Gastroesophageal sphincter (tissue), 4 donors: ENCODE data around the gene PRR23C. TPM values are rescaled to one million over a fixed set of nuclear protein-coding genes. Genes with fewer than 3 reads are reported as not detected.
"Not testable (repeated sequence)": the region's sequence is repeated elsewhere in the genome, so short reads cannot be mapped to it uniquely, and the experiment has no call there.

Experiments used
- ATAC-seq: fragments of 150-250 bp; one replicate; pipeline ENCODE4 v1.9.1; 2016; ENCODE audit warnings: mild to moderate bottlenecking, moderate library complexity
- H3K27ac ChIP-seq, 4 donors: fragments of 200-600 bp; sonication (generic) in 3 of 4; 1 replicate in 3 of 4; 2 replicates in 1 of 4; pipeline ENCODE4 v1.5.1; 2016 to 2019
- H3K27me3 ChIP-seq: fragments of 200-600 bp; sonication (generic); one replicate; pipeline ENCODE4 v1.5.1; 2019
- H3K36me3 ChIP-seq, 2 donors: fragments of 200-600 bp; sonication (generic); one replicate each; pipeline ENCODE4 v1.5.1; 2019; ENCODE audit warnings: control low read depth in 1 of 2
- H3K4me1 ChIP-seq, 3 donors: fragments of 200-600 bp; sonication (generic); 1 replicate in 2 of 3; 2 replicates in 1 of 3; pipeline ENCODE4 v1.5.1; 2016 to 2019; ENCODE audit warnings: control low read depth in 2 of 3
- H3K4me3 ChIP-seq, 2 donors: fragments of 200-600 bp; sonication (generic); one replicate each; pipeline ENCODE4 v1.5.1; 2019; ENCODE audit warnings: mild to moderate bottlenecking in 1 of 2, moderate library complexity in 1 of 2
- H3K9me3 ChIP-seq, 3 donors: fragments of 200-600 bp; sonication (generic); one replicate each; pipeline ENCODE4 v1.5.1; 2017 to 2019; ENCODE audit warnings: control low read depth in 2 of 3
- CTCF ChIP-seq, 4 experiments: fragments of 200-600 bp in 2 of 4; fragments of 450-650 bp in 2 of 4; sonication (generic) in 1 of 4; IDR thresholded peaks; one replicate each; pipeline ENCODE4 v1.5.1; 2017 to 2019; ENCODE audit warnings: antibody characterized with exemption in 4 of 4, mild to moderate bottlenecking in 2 of 4, moderate library complexity in 2 of 4
- EP300 ChIP-seq: sonication (generic); formaldehyde crosslinking; IDR thresholded peaks from one replicate; pipeline ENCODE4 v1.6.1; 2017; ENCODE audit warnings: antibody characterized with exemption, mild to moderate bottlenecking
- POLR2A ChIP-seq, 2 donors: fragments of 450-650 bp; IDR thresholded peaks; one replicate each; pipeline ENCODE4 v1.6.1; 2017; ENCODE audit warnings: antibody characterized with exemption in 2 of 2, mild to moderate bottlenecking in 2 of 2, moderate library complexity in 1 of 2
- POLR2AphosphoS5 ChIP-seq: sonication (generic); formaldehyde crosslinking; IDR thresholded peaks from one replicate; pipeline ENCODE4 v1.6.1; 2017; ENCODE audit warnings: antibody characterized with exemption
- WGBS, 2 donors: methylation state at CpG; one replicate each; pipeline ENCODE4 v1.1.5; 2018; ENCODE audit warnings: low coverage in 1 of 2; 5-methylcytosine and 5-hydroxymethylcytosine counted together
- total RNA-seq, 4 donors: library from RNA; depleted of rRNA; stranded (reverse); fragments of >200 nt; gene quantifications; one replicate each; pipeline ENCODE4 v1.1.0, GENCODE V29; 2016

PRR23C gene
- total RNA-seq, 4 donors from 2014 or later, result 0.15 TPM; not detected in 3

GRCh38 chr3:139037478-139037877, 7.2 kb downstream of the PRR23C start:
- no peaks in the 10 kb centered on the region for H3K36me3 ChIP-seq
- H3K4me1 ChIP-seq, result no peaks in the 10 kb centered on the region
- H3K27ac ChIP-seq, result no peak overlapping the region
- no peak for TF ChIP-seq POLR2A (IDR thresholded peaks at IDR 0.05)
- TF ChIP-seq CTCF (IDR thresholded peaks at IDR 0.05), result no peak
- TF ChIP-seq EP300, result no peak
- TF ChIP-seq POLR2AphosphoS5, result no peak
- no peak for ATAC-seq
- no peaks in the 10 kb centered on the region for H3K27me3 ChIP-seq
- no peak overlapping the region for H3K4me3 ChIP-seq
- WGBS, 2 donors, result 79 to 86% methylated on average over 6 of the region's 6 CpGs
- peaks cover 0 to 7% (median 0%) of the 10 kb centered on the region in 3 donors for H3K9me3 ChIP-seq

DNA sequence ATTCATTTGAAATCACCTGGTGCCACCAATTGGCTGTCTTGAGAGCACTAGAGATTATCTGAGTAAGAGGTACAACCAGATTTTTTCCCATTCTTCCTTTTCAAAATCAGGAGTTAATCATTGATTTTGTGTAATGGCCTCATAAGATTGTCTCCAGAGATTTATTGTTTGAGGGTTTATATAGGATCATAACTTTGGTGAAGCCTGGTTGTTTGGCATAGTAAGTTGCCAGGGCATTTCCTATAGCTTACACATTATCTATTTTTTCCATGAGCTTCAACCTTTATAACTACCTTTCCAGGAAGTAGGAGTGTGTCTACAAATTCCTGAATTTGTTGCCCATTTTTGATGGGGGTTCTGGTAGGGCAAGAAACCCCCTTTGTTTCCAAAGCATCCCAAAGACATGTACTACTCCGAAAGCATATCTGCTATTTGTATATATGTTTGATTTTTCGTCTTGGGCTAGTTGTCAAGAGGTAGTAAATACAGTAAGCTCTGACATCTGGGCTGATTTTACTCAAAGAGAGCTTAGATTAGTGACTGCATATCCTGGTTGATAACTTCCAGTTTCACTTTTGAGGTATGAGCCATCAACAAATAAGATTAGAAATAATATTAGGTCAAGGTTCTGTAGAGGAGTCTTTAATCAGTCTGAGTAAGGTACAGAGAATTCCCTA, 12.2 kb downstream of the PRR23C start:
- Histone ChIP-seq H3K36me3 (no peaks in the 10 kb centered on the region), H3K9me3 (peaks cover 0 to 54% (median 0%) of the 10 kb centered on the region in 3 donors), H3K4me3 (no peak overlapping the region), H3K27ac (no peak overlapping the region), H3K27me3 (no peaks in the 10 kb centered on the region), H3K4me1 (no peaks in the 10 kb centered on the region)
- TF ChIP-seq EP300, result no peak
- no peak for TF ChIP-seq POLR2AphosphoS5
- no peak for TF ChIP-seq POLR2A (IDR thresholded peaks at IDR 0.05)
- TF ChIP-seq CTCF (IDR thresholded peaks at IDR 0.05), result no peak
- 55 to 69% methylated on average over 2 of the region's 2 CpGs for WGBS, 2 donors
- ATAC-seq, result no peak

DNA sequence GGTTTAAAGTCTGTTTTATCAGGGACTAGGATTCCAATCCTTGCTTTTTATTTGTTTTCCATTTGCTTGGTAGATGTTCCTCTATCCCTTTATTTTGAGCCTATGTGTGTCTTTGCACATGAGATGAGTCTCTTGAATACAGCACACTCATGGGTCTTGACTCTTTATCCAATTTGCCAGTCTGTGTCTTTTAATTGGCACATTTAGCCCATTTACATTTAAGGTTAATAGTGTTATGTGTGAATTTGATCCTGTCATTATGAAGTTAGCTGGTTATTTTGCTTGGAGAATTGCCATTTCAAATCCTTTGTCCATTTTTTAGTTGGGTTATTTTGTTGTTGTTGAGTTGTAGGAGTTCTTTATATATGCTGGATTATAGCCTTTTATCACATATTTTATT, 14.1 kb downstream of the PRR23C start:
- H3K4me1 ChIP-seq, H3K27ac ChIP-seq, H3K4me3 ChIP-seq, H3K36me3 ChIP-seq, ATAC-seq, H3K27me3 ChIP-seq: not testable (repeated sequence)
- peaks cover 0 to 54% (median 0%) of the 10 kb centered on the region in 3 donors for H3K9me3 ChIP-seq

DNA sequence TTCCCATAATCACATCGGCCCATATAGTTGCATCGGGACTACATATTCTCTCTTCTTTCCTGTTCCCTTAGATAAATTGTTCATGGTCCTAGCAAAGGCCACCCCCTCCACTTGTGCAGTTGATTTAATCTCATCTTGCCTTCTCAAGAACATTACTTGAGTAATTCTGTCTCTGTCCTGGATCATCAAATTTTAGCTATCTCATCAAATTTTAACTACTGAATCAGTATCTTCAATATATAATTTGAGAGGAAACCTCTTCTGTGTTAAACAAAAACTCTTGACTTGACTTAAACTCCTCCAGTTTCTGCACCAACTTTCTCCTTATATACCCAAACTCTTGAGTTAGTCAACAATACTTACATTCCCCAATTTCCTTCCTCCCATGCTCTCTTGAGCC, 19.7 kb downstream of the PRR23C start:
- Histone ChIP-seq H3K27me3 (peaks cover 9% of the 10 kb centered on the region), H3K9me3 (peaks cover 0 to 35% (median 0%) of the 10 kb centered on the region in 3 donors), H3K27ac (no peak overlapping the region), H3K4me3 (no peak overlapping the region), H3K4me1 (no peaks in the 10 kb centered on the region), H3K36me3 (no peaks in the 10 kb centered on the region)
- no peak for ATAC-seq
- TF ChIP-seq CTCF (IDR thresholded peaks at IDR 0.05), result no peak
- no peak for TF ChIP-seq EP300
- no peak for TF ChIP-seq POLR2A (IDR thresholded peaks at IDR 0.05)
- no peak for TF ChIP-seq POLR2AphosphoS5
- 77 to 95% methylated on average over 2 of the region's 2 CpGs for WGBS, 2 donors

DNA sequence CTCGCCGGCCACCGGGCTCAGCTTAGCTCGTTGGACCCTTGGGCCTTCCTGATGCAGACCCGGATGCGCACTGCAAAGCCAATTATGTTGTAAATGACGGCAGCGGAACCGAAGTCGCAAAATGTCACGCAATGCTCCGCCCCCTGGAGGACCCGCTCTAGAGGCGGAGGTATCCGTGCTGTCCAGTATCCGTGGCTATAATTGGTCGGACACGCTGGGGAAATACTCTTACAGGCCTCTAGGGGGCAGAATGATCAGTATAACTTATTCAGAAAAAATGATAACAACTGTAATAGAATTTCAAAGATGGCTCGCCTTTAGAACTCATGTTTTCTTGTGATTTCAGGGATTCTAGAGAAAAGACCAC, 23.8 kb downstream of the PRR23C start, which contains the start of gene PRR23B:
Gene PRR23B (minus strand): TSS at position 59 of the 367 bp plus-strand sequence. CDS start 265 bp downstream, outside the sequence.
- Histone ChIP-seq H3K27me3 (peaks cover 9% of the 10 kb centered on the region), H3K9me3 (peaks cover 0 to 21% (median 0%) of the 10 kb centered on the region in 3 donors), H3K36me3 (no peaks in the 10 kb centered on the region), H3K27ac (no peak within 1 kb of the TSS), H3K4me3 (no peak within 1 kb of the TSS), H3K4me1 (no peaks in the 10 kb centered on the region)
- TF ChIP-seq POLR2AphosphoS5, result no peak
- no peak for TF ChIP-seq CTCF (IDR thresholded peaks at IDR 0.05)
- ATAC-seq, result no peak
- WGBS, 2 donors, result 51 to 55% methylated on average over 8 to 11 of the region's 19 CpGs
